Right lung (tissue), 5 donors: ENCODE measurements around the gene L3MBTL2. TPM values are rescaled to one million over a fixed set of nuclear protein-coding genes. Genes with fewer than 3 reads are reported as not detected.

Experiments
- DNase-seq, 2 donors: peaks; one replicate each; pipeline ENCODE4 v3.0.0-alpha.2; 2013
- polyA plus RNA-seq, 5 donors: library from polyadenylated mRNA; unstranded; fragments of 120-200 nt; gene quantifications; one replicate each; pipeline versions ENCODE4 v1.2.1 to v1.2.3, GENCODE V29; 2013; ENCODE audit warnings: inconsistent platforms in 1 of 5, low replicate concordance in 1 of 5; ENCODE audit not compliant: insufficient read length in 5 of 5, insufficient read depth in 1 of 5

The L3MBTL2 gene
- polyA plus RNA-seq, 5 donors, result 19.9 to 25.6 (median 23.9) TPM

DNA sequence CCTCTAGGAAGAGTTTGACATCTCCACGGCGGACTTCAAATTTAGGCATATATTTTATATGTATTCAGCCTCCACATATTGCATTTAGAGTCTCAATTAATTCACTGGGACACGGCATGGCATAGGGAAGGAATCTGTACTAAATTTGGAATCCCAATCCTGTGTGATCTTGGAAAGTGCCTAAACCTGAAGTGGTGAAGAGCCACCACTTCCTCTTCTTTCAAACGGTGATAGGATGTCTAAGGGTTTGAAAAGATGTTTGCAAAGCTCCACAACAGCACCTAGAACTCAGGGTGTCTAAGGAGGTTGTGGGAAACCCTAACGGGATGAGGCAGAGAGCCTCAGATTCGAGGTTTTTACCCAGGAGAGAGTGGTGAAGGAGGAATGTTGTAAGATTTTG lies 1.0 kb upstream of the L3MBTL2 start:
- no peak for DNase-seq

DNA sequence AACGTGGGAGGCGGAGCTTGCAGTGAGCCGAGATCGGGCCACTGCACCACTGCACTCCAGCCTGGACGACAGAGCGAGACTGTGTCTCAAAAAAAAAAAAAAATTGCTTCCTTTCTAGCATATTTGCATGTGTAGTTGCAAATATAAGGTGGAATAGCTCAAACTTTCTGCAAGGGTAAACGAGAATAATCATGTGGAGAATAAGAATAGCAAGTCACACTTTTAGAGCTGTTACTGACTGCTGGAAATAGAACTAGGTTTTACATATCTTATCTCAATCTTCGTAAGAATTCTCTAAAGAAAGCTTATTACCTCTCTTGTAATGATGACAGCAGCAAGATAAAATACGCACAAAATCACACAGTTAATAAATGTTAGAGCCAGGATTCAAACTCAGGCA lies 1.6 kb downstream of the L3MBTL2 start:
- DNase-seq, result no peak

DNA sequence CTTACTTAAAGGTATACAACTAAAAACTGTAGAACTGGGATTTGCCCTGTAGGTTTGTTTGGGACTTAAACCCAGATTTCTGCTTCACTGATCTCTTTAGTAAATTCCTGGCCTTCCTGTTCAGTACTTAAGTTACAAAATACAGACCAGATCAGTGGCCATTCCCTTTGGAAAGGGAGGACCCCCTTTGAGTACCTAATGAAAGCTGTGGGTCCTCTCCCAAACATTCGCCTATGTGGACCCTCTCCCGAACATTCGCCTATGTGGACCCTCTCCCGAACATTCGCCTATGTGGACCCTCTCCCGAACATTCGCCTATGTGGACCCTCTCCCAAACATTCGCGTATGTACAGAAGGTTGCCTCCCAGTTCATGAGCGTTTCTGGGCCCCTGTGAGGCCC lies 10.3 kb downstream of the L3MBTL2 start:
- DNase-seq, result no peak

DNA sequence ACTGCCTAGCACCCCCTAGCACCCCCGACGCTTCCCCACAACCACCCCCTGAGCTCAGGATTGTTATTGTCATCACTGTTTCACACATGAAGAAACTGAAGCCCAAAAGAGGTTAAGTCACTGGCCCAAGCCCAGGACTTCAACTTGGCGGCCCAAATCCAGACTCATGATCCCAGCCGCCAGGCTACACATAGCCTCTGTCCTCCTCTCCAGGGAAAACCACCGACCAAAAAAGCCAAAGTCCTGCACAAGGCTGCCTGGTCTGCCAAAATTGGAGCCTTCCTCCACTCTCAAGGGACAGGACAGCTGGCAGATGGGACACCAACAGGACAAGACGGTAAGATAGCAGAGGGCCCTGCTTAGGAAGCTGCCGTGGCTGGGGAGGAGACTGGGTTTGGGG lies 10.8 kb downstream of the L3MBTL2 start:
- no peak for DNase-seq

DNA sequence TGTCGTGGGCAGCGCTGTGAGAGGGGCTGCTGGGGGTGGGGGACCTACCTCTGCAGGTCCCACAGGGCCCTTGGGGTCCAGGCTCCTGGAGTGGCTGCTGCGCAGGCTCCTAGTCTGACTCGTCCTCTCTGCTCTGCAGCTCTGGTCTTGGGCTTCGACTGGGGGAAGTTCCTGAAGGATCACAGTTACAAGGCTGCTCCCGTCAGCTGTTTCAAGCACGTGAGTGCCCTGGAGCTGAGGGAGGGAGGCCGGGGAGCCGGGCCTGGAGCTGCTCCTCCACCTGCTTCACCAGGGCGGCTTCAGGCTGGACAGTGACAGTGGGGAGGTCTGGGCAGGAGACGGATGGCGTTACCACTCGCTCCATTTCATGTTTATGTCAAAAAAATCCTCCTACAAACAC lies 11.9 kb downstream of the L3MBTL2 start:
- no peak for DNase-seq

DNA sequence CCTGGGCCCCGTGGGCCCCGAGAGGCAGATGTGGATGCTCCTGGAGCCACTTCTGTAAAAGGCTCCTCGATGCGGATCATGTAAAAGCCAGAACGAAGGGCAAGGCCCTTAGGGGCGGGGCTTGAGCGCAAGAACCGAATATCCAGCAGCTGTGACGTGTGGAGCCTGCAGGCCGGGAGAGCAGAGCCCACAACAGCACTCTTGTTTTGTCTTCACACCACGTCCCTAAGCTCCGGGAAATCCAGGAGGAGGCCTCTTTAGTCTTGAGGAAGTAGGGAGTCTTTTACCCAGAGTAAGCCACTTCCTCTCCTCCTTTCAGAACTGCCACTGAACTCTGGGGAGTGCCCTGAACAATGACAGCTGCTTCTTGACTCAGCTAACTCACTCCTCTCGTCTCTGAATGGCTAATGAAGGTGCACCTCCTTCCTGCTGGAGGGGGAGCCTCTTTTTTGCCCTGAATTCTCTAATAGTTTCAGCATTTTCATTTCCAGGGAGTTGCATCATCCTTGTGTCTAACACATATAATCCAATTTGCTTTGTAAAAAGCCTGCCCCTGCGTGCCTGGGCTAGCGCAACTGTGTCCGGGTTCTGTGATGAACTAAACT lies 12.5 kb downstream of the L3MBTL2 start:
- DNase-seq, result peak in 1 of 2 donors; percentile 58

DNA sequence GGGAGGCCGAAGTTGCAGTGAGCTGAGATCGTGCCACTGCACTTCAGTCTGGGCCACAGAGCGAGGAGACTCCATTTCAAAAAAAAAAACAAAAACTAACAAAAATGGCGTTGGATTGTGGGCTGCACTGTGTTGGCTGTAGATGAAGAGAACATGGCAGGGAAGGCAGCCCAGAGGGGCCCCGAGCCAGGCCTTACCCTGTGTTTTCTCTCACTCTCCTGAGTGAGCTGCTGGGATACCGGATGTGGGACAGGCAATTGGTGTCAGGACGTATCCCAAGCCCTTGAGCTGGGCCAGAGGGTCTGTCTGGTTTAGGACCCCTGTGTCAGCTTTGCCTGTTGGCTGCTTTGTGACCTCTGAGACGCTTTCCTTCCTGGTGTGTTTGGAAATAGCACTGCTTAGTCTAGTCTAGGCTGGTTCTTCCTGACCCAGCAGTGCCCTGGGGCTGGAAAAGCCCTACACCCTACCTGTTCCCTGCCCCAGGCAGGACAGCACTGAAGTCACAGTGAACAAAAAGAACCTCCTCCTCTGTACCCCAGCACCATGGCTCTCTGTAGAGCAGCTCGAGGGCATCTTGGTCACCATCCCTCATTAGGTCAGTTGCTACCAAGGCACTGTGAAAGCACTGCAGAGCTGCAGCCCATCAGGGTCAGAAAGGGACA lies 17.9 kb downstream of the L3MBTL2 start:
- DNase-seq, result no peak

DNA sequence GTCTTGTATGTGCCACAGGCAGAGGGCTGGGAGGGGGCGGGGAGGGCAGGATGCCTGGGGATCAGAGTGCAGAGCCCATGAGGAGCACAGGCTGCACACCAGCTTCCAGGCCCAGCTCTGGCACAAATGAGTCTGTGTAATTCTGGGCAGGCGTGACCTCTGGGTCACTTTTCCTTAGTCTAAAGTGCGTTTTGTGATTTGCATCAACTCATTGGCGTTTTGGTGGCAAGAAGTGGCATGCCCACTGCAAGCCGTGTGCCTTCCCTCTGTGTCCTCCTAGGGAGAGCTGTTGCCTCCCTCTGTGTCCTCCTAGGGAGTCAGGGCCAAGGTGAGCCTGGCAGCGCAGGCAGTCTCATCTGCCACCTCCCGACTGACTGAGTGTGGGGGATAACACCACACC lies 18.4 kb downstream of the L3MBTL2 start:
- DNase-seq, result no peak

DNA sequence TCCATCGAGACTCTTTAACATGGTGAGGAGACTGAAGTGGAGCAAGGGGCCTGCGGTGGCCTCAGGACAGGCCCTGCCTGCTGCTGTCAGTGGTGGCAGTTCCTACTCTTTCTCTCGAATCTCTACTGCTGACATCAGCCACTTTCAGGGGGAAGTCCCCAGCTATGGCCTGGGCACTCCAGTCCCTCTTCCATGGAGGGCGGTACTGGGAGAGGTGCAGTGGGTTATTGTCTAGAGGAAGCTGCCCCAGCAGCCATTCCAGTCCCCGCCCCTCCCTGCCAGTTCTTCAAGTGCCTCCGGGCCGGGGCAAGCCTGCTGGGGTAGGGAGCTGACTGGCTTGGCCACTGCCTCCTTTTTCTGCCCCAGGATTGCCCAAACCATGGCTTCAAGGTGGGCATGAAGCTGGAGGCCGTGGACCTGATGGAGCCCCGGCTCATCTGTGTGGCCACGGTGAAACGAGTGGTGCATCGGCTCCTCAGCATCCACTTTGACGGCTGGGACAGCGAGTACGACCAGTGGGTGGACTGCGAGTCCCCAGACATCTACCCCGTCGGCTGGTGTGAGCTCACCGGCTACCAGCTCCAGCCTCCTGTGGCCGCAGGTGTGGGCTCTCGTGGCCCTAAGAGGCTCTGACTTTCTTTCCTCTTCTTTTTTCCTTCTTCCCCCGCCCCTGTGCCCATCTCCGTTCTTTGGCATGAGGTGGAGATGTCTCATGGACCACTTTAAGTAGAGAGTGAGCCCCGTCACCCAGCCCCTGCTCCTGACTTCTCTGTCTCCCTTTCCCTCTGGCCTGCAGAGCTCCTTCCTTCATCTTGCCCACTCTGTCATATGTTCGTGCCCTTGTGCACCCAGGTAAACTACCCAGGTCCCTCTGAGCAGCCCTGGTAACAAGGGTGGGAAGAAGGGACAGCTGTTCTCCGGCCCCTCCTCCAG lies 21.9 kb downstream of the L3MBTL2 start:
- DNase-seq, result no peak

DNA sequence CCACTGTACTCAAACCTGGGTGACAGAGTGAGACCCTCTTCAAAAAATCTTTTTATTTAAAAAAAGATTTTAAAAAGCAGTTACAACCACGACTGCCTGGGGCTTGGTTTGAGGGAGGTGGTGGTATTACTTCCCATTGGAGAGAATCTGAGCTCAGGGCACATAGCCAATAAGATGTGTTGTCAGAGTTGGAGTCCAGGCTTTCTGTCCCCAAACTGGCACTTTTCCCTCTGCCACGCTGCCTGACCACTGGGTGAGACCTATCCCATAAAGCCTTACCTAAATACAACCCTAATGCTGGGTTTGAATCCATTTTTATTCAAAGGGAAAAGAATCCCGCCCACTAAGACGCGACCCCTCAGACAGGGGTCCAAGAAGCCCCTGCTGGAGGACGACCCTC lies 24.1 kb downstream of the L3MBTL2 start:
- no peak for DNase-seq

DNA sequence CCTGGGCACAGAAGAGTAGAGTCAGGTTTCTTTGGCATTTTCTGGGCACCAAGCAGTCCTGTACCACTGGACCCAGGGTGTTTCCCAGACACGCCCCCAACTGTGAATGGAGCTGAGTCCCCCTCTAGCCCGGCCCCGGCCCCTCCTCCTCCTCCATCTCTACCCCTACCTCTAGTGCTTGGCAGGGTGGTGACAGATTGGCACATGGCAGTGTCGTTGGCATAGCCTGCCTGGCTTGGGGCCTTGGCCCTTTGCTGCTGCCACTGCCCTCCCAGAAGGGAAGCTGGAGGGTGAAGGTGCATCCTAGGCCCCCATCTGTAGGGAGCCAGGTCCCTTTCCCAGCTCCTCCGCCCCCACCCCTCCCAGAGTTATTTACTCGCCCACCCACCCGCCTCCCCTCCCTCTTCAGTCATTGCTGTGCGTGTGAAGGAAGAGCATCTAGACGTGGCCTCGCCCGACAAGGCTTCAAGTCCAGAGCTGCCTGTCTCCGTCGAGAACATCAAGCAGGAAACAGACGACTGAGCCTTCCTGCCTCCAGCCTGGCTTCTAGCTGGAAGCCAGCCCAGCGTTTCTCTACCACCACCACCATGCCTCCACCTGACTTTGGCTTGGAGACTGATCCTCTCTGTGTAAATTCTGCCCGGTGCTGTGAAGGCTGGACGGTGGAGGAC lies 24.8 kb downstream of the L3MBTL2 start:
- DNase-seq, result no peak

DNA sequence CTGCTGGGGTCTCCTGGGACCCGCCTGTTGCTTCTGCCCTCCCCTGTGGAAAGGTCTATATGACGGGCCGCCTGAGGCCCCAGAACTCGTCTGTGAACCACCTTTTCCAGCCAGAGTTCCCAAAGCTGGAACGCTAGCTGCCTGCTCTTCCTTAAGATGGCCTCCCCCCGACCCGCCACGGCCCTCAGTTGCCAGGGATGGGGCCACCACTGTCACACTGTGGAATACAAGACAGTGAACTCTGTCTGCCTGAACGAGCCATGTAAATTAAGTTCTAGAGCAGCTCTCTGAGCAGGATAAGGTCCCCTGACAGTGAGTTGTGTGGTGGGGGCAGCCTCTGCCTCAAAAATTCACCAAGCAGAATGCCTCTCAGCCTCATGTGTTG lies 25.3 kb downstream of the L3MBTL2 start:
- no peak for DNase-seq

DNA sequence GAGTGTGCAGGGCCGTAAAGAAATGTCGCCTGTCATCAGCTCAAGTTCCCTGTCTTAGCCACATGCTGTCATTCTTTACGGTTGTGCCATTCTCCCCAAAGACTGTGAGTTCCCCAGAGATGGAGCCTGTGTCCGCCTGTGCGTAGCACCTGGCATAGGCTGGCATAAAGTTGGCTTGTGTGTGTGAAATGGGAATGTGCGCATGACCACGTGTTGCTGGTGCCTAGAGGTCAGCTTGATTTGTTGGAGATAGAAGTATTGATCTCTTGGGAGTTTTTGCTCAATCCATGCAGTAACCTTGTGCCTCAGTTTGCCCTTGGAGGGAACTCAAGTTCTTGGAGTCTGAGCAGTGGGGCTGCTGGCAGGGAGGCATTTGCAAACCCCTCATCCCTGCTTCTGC lies 26.3 kb downstream of the L3MBTL2 start:
- no peak for DNase-seq

DNA sequence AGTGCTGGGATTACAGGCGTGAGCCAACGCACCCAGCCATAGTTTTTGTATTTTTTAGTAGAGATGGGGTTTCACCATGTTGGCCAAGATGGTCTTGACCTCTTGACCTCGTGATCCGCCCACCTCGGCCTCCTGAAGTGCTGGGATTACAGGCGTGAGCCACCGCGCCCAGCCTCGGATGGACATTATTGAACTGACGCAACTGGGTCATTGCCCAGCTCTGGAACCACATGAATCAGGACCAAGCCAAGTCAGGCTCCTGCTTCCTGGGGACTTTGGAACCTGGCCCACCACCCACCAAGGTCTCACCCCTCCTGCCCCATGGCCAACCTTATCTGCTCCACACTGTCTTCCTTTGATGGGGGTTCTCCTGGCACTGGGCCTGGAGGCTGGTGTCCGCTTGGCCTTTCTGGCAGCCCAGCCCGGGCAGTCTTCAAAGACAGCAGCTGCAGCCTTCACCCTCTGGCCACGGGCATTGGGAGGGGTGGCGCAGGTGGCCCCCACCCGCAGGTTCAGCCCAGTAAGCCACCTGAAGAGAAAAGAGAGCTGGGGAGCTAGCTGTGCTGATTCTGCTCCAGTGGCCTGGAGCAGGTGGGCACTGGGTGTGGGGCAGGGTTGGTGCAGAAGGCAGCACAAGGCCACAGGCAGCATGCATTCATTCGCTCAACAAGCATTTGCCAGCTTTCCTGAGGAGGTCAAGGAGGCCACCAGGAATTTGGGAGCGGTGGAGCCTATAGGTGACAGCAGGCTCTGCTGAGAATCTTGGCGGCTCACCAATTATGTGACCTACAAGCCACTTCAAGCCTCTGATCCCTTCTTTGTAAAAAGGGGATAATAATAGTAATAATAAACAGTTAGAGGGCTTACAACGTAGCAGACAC lies 29.9 kb downstream of the L3MBTL2 start:
- DNase-seq, result no peak

DNA sequence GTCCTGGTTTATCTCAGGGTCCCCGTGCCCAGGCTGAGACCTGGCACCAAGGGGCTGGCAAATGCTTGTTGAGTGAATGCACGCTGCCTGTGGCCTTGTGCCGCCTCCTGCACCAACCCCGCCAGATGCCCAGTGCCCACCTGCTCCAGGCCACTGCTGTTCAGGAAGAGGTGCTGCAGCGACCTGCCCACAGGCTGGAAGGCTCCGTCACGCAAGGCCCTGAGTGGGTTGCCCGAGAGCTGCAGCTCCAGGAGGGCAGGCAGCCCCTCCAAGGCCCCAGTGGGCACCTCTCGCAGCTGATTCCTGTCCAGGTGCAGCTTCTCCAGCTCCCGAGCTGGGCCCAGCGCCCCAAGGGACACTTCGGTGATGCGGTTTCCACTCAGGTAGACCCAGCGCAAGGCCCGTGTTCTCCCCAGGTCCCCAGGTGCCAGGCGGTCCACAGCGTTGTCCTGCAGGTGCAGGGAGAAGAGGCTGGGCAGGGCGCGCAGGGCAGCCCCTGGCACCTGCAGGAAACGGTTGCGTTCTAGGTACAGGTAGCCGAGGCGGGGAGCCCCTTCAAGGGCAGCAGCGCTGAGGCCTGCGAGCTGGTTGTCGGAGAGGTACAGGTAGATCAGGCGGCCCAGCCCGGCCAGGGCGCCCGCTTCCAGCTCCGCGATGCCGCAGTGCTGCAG lies 32.1 kb downstream of the L3MBTL2 start:
- DNase-seq, result no peak

DNA sequence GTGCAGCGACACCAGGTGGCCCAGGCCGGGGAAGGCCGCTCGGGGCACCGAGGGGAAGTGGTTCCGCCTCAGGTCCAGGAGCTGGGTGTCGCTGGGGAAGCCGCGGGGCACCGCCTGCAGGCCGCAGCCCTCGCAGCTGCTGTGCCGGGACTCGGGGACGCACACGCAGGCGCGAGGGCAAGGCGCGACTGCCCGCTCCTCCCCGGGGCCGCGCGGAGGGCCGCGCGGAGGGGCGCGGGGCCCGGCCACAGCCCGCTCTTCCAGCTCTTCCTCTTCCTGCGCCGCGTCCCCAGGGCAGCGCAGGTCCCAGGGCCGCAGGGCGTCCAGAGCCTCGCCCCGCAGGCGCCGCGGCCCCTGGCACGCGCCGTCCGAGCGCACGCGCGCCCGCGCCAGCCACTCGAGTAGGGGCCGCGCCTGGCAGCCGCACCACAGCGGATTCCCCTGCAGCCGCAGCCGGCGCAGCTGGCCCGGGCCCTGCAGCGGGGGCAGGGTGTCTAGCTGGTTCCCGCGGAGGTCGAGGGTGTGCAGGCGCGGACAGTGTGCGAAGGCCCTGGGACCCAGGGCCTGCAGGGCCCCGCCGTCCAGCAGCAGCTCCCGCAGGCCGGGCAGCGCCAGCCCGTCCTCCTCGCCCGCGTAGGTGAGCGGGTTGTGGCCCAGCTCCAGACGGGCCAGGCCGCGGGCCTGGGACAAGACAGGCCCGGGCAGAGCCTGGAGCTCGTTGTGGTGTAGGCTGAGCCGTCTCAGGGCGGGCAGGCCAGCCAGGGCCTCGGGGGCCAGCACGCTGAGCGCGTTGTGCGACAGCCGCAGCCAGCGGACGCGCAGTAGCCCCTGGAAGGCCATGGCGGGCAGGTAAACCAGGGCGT lies 32.8 kb downstream of the L3MBTL2 start:
- peak; percentile 59 to 65 for DNase-seq

DNA sequence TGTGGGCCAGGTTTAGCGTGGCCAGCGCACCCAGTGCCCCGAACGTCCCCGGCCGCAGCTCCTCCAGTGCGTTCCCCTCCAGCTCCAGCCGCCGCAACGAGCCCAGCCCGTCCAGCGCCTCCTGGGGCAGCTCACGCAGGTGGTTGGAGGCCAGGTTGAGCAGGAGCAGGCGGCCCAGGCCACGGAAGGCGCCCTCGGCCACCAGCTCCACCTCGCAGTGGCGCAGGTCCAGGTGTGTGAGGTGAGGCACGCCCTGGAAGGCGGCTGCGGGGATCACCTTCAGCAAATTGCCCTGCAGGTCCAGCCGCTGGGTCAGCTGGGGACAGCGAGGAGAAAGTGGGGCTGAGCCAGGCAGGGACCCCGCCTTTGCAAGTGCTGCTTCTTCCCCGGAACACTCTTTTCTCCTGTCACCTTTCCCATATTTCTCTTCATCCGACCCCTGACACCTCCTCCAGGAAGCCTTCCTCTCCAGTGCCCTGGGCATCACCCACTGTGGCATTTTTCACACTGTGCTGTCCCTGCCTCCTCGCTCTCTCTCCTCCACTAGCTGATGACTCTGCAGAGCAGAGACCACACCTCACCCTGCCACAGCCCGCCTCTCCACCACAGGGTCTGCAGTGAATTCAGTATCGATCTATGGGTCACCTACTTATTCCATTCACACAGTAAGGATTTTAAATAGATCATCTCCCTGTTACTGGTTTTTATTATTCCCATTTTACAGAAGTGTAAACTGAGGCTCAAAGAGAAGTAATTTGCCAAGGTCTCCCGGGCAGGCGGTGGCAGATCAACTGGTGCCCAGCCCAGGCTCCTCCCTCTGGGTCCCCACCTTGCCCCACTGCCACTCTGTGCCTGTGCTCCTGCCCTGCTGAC lies 33.7 kb downstream of the L3MBTL2 start:
- no peak for DNase-seq

DNA sequence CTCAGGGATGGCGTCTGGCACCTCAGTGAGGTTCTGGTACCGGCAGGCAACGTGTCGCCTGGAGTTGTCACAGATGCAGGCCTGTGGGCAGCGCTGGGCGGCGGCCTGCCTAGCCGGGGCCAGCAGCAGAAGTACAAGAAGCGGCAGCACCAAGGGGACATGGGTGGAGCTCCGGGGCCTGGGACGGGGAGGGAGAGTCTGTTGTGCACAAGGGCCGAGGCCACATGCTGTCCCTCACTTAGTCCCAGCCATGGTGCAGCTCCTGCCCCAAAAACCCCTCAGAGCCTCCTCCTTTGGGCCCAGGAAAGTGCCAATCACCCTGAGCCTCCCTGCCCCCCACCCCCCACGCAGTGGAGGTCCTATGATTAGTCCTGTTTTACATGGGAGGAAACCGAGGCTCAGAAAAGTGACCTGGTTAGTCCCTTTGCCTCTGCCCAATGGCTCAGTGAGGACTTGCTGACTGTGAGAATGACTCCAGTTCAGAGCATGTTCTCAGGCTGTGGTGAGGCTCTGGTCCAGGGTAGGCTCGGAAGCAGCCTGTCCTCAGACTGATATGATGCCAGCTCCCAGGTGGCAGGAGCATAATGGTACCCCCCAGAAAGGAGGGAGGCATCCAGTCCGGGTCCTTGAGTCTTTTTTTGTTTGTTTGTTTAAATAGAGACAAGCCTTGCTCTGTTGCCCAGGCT lies 34.5 kb downstream of the L3MBTL2 start:
- no peak for DNase-seq
